GM23338 (cell line): Measurements from ENCODE around the gene GIPC2. TPM values are rescaled to one million over a fixed set of nuclear protein-coding genes. Genes with fewer than 3 reads are reported as not detected.

ENCODE experiments used
- CREB1 ChIP-seq: fragments of 250-450 bp; sonication (Bioruptor Pico); IDR thresholded peaks from 2 replicates; pipeline ENCODE4 v1.5.0; 2020; ENCODE audit warnings: low read depth, mild to moderate bottlenecking, moderate library complexity
- EZH2 ChIP-seq: fragments of 200-600 bp; sonication (generic); IDR thresholded peaks from one replicate; pipeline ENCODE4 v1.8.0; 2017; ENCODE audit warnings: antibody characterized with exemption, mild to moderate bottlenecking, low read depth; ENCODE audit not compliant: unreplicated experiment
- EZH2phosphoT487 ChIP-seq: fragments of 200-600 bp; sonication (generic); IDR thresholded peaks from one replicate; pipeline ENCODE4 v1.8.1; 2018; ENCODE audit warnings: antibody characterized with exemption; ENCODE audit not compliant: unreplicated experiment
- JUNB ChIP-seq: IDR thresholded peaks from one replicate; pipeline ENCODE4 v1.6.1; 2016; ENCODE audit warnings: antibody characterized with exemption; ENCODE audit not compliant: unreplicated experiment
- NANOG ChIP-seq: IDR thresholded peaks from 2 replicates; pipeline ENCODE4 v1.6.1; 2016; ENCODE audit warnings: antibody characterized with exemption, borderline replicate concordance
- REST ChIP-seq: IDR thresholded peaks from one replicate; pipeline ENCODE4 v1.6.1; 2018; ENCODE audit warnings: antibody characterized with exemption; ENCODE audit not compliant: unreplicated experiment
- ZNF331 ChIP-seq: fragments of 250-450 bp; sonication (Bioruptor Pico); IDR thresholded peaks from 2 replicates; pipeline ENCODE4 v1.5.0; 2020; ENCODE audit warnings: low read depth, mild to moderate bottlenecking, moderate library complexity
- polyA plus RNA-seq: library from polyadenylated mRNA; unstranded; fragments of >200 nt; fragmentation: Nextera tagmentation; extraction: Ambion mirVana; gene quantifications from 2 replicates; pipeline ENCODE4 v1.2.1, GENCODE V29; 2016
- total RNA-seq: library from RNA; depleted of rRNA; stranded (reverse); fragments of >200 nt; shearing (Covaris generic); gene quantifications from 2 replicates; pipeline ENCODE4 v1.2.3, GENCODE V29; 2014
- TF ChIP-seq, protein P1 (sequence below): fragments of 250-450 bp; sonication (Bioruptor Pico); IDR thresholded peaks from 2 replicates; pipeline ENCODE4 v1.5.0; 2020; ENCODE audit warnings: mild to moderate bottlenecking, moderate library complexity
- TF ChIP-seq, protein P2 (sequence below): IDR thresholded peaks from 2 replicates; pipeline ENCODE4 v1.6.1; 2016; ENCODE audit warnings: antibody characterized with exemption

The GIPC2 gene
- total and polyA plus RNA-seq, 2 experiments from 2014 or later, result 1.2 to 1.5 TPM

GRCh38 chr1:78005448-78005722, 40.4 kb upstream of the GIPC2 start (continued):
- TF ChIP-seq, protein P1, sequence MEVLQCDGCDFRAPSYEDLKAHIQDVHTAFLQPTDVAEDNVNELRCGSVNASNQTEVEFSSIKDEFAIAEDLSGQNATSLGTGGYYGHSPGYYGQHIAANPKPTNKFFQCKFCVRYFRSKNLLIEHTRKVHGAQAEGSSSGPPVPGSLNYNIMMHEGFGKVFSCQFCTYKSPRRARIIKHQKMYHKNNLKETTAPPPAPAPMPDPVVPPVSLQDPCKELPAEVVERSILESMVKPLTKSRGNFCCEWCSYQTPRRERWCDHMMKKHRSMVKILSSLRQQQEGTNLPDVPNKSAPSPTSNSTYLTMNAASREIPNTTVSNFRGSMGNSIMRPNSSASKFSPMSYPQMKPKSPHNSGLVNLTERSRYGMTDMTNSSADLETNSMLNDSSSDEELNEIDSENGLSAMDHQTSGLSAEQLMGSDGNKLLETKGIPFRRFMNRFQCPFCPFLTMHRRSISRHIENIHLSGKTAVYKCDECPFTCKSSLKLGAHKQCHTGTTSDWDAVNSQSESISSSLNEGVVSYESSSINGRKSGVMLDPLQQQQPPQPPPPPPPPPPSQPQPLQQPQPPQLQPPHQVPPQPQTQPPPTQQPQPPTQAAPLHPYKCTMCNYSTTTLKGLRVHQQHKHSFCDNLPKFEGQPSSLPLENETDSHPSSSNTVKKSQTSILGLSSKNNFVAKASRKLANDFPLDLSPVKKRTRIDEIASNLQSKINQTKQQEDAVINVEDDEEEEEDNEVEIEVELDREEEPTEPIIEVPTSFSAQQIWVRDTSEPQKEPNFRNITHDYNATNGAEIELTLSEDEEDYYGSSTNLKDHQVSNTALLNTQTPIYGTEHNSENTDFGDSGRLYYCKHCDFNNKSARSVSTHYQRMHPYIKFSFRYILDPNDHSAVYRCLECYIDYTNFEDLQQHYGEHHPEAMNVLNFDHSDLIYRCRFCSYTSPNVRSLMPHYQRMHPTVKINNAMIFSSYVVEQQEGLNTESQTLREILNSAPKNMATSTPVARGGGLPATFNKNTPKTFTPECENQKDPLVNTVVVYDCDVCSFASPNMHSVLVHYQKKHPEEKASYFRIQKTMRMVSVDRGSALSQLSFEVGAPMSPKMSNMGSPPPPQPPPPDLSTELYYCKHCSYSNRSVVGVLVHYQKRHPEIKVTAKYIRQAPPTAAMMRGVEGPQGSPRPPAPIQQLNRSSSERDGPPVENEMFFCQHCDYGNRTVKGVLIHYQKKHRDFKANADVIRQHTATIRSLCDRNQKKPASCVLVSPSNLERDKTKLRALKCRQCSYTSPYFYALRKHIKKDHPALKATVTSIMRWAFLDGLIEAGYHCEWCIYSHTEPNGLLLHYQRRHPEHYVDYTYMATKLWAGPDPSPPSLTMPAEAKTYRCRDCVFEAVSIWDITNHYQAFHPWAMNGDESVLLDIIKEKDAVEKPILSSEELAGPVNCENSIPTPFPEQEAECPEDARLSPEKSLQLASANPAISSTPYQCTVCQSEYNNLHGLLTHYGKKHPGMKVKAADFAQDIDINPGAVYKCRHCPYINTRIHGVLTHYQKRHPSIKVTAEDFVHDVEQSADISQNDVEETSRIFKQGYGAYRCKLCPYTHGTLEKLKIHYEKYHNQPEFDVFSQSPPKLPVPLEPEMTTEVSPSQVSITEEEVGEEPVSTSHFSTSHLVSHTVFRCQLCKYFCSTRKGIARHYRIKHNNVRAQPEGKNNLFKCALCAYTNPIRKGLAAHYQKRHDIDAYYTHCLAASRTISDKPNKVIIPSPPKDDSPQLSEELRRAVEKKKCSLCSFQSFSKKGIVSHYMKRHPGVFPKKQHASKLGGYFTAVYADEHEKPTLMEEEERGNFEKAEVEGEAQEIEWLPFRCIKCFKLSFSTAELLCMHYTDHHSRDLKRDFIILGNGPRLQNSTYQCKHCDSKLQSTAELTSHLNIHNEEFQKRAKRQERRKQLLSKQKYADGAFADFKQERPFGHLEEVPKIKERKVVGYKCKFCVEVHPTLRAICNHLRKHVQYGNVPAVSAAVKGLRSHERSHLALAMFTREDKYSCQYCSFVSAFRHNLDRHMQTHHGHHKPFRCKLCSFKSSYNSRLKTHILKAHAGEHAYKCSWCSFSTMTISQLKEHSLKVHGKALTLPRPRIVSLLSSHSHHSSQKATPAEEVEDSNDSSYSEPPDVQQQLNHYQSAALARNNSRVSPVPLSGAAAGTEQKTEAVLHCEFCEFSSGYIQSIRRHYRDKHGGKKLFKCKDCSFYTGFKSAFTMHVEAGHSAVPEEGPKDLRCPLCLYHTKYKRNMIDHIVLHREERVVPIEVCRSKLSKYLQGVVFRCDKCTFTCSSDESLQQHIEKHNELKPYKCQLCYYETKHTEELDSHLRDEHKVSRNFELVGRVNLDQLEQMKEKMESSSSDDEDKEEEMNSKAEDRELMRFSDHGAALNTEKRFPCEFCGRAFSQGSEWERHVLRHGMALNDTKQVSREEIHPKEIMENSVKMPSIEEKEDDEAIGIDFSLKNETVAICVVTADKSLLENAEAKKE, result no peak
- no peak for TF ChIP-seq ZNF331 (CRISPR knock-in tag)
- TF ChIP-seq CREB1, result no peak
- TF ChIP-seq JUNB, result no peak
- TF ChIP-seq EZH2phosphoT487, result no peak
- no peak for TF ChIP-seq REST
- no peak for TF ChIP-seq EZH2
- TF ChIP-seq, protein P2, sequence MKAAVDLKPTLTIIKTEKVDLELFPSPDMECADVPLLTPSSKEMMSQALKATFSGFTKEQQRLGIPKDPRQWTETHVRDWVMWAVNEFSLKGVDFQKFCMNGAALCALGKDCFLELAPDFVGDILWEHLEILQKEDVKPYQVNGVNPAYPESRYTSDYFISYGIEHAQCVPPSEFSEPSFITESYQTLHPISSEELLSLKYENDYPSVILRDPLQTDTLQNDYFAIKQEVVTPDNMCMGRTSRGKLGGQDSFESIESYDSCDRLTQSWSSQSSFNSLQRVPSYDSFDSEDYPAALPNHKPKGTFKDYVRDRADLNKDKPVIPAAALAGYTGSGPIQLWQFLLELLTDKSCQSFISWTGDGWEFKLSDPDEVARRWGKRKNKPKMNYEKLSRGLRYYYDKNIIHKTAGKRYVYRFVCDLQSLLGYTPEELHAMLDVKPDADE, result no peak
- no peak for TF ChIP-seq NANOG
